ENCODE results near the gene CES4A.
"Not testable (repeated sequence)": the region's sequence is repeated elsewhere in the genome, so short reads cannot be mapped to it uniquely, and the experiment has no call there.

- TF ChIP-seq YY1 (IDR thresholded peaks at IDR 0.05; ENCODE audit: borderline replicate concordance in 1 of 3, control insufficient read depth in 1 of 3, extremely low read depth in 1 of 3, insufficient read depth in 3 of 3, insufficient read length in 1 of 3, insufficient replicate concordance in 2 of 3, low read depth in 1 of 3, low read length in 2 of 3); ADNP (tag; IDR thresholded peaks at IDR 0.05); TCF7 (IDR thresholded peaks at IDR 0.05; ENCODE audit: borderline replicate concordance); DDX20 (tag; IDR thresholded peaks at IDR 0.05; ENCODE audit: low read depth); ZNF23 (CRISPR knock-in tag; IDR thresholded peaks at IDR 0.05); MYC (IDR thresholded peaks at IDR 0.05; ENCODE audit: low read depth, low read length); MYC (CRISPR knock-in tag; IDR thresholded peaks at IDR 0.05; ENCODE audit: borderline replicate concordance, low read depth): not testable (repeated sequence)
Observed at GRCh38 chr16:66974932-66975246, 13.5 kb upstream of the CES4A start.

All from K562 (cell line).